SK-N-SH (cell line): ENCODE measurements around the gene MXRA8. TPM values are rescaled to one million over a fixed set of nuclear protein-coding genes. Genes with fewer than 3 reads are reported as not detected.

Source experiments
- CTCF ChIA-PET: fragments of 300-600, 350-600 bp; formaldehyde crosslinking; extraction: SDS; loops from one replicate; lab custom pipeline; 2021; lab: Yijun Ruan, JAX
- POLR2A ChIA-PET: fragments of 350-600 bp; sonication (Branson Sonifier 250); formaldehyde crosslinking; extraction: SDS; loops from one replicate; lab custom pipeline; 2020; ENCODE audit warnings: antibody characterized with exemption, inconsistent platforms; lab: Yijun Ruan, JAX
- DNase-seq: peaks from one replicate; pipeline ENCODE4 v3.0.0; 2012
- H2AFZ ChIP-seq: fragments of 200-600 bp; sonication (generic); 2 replicates; pipeline ENCODE4 v1.8.1; 2016; ENCODE audit warnings: antibody characterized with exemption, mild to moderate bottlenecking, low read depth
- H3F3A ChIP-seq: fragments of 200-600 bp; sonication (generic); replicated peaks from 2 replicates; pipeline ENCODE3; 2016; ENCODE audit warnings: antibody characterized with exemption, mild to moderate bottlenecking; ENCODE audit not compliant: insufficient read depth
- H3K27ac ChIP-seq, 2 experiments: fragments of 200-500 bp in 1 of 2; fragments of 200-600 bp in 1 of 2; sonication (Bioruptor generic) in 1 of 2; sonication (generic), shearing (Covaris generic) in 1 of 2; 2 replicates each; pipeline versions ENCODE4 v1.5.1 to v1.6.1; 2014 to 2016; ENCODE audit warnings: low read depth in 2 of 2, inconsistent platforms in 1 of 2, low read length in 1 of 2, mild to moderate bottlenecking in 1 of 2, mixed read lengths in 1 of 2
- H3K27me3 ChIP-seq: fragments of 200-600 bp; sonication (generic), shearing (Covaris generic); 2 replicates; pipeline ENCODE4 v1.6.1; 2016; ENCODE audit warnings: mixed run types; ENCODE audit not compliant: insufficient read depth
- H3K36me3 ChIP-seq, 2 experiments: fragments of 200-500 bp in 1 of 2; fragments of 200-600 bp in 1 of 2; sonication (Bioruptor generic) in 1 of 2; sonication (generic) in 1 of 2; replicated peaks in 1 of 2; 2 replicates each; pipeline versions ENCODE3 to v1.5.1; 2014 to 2016; ENCODE audit warnings: low read length in 1 of 2, mild to moderate bottlenecking in 1 of 2; ENCODE audit not compliant: insufficient read depth in 2 of 2, control insufficient read depth in 1 of 2
- H3K4me1 ChIP-seq, 2 experiments: fragments of 200-500 bp in 1 of 2; fragments of 200-600 bp in 1 of 2; sonication (Bioruptor generic) in 1 of 2; sonication (generic), shearing (Covaris generic) in 1 of 2; 2 replicates each; pipeline versions ENCODE4 v1.5.1 to v1.6.1; 2014 to 2016; ENCODE audit warnings: low read depth in 1 of 2, low read length in 1 of 2, mixed run types in 1 of 2; ENCODE audit not compliant: insufficient read depth in 2 of 2, control insufficient read depth in 1 of 2
- H3K4me2 ChIP-seq: fragments of 200-600 bp; sonication (generic), shearing (Covaris generic); 2 replicates; pipeline ENCODE4 v1.6.1; 2017; ENCODE audit warnings: mixed run types
- H3K4me3 ChIP-seq, 2 experiments: fragments of 200-500 bp in 1 of 2; fragments of 200-600 bp in 1 of 2; sonication (Bioruptor generic) in 1 of 2; sonication (generic), shearing (Covaris generic) in 1 of 2; 2 replicates each; pipeline versions ENCODE4 v1.5.1 to v1.8.1; 2014 to 2016; ENCODE audit warnings: low read depth in 2 of 2, inconsistent platforms in 1 of 2, low read length in 1 of 2, mild to moderate bottlenecking in 1 of 2, mixed read lengths in 1 of 2, moderate library complexity in 1 of 2
- H3K79me2 ChIP-seq: fragments of 200-600 bp; sonication (generic); 2 replicates; pipeline ENCODE4 v1.8.1; 2017; ENCODE audit warnings: mild to moderate bottlenecking; ENCODE audit not compliant: insufficient read depth
- H3K9ac ChIP-seq: fragments of 200-600 bp; sonication (generic); 2 replicates; pipeline ENCODE4 v1.6.1; 2017; ENCODE audit warnings: mixed run types
- H3K9me2 ChIP-seq: fragments of 200-600 bp; sonication (generic); 2 replicates; pipeline ENCODE4 v1.6.1; 2017; ENCODE audit warnings: mixed run types
- H3K9me3 ChIP-seq: fragments of 200-600 bp; sonication (generic); 2 replicates; pipeline ENCODE4 v1.6.1; 2017; ENCODE audit warnings: mixed run types, mild to moderate bottlenecking, moderate library complexity
- H4K20me1 ChIP-seq: fragments of 200-600 bp; sonication (generic); 2 replicates; pipeline ENCODE4 v1.6.1; 2017; ENCODE audit warnings: mild to moderate bottlenecking, mixed run types; ENCODE audit not compliant: insufficient read depth
- CHD2 ChIP-seq: fragments of 150-350 bp; IDR thresholded peaks from 2 replicates; pipeline ENCODE4 v1.6.1; 2018; ENCODE audit warnings: low read length; ENCODE audit not compliant: partially characterized antibody
- EP300 ChIP-seq, 2 experiments: IDR thresholded peaks; 2 replicates each; pipeline versions ENCODE4 v1.4.0 to v1.6.1; 2012; ENCODE audit warnings: borderline replicate concordance in 1 of 2, low read depth in 1 of 2, low read length in 1 of 2
- FOSL2 ChIP-seq: IDR thresholded peaks from 2 replicates; pipeline ENCODE4 v1.4.0; 2012; ENCODE audit warnings: low read depth, mild to moderate bottlenecking, moderate library complexity, borderline replicate concordance
- FOXJ3 ChIP-seq: sonication (generic); formaldehyde crosslinking; IDR thresholded peaks from 2 replicates; pipeline ENCODE4 v1.5.1; 2020; ENCODE audit warnings: mild to moderate bottlenecking, missing genetic modification reagents
- GABPA ChIP-seq: IDR thresholded peaks from 2 replicates; pipeline ENCODE4 v1.4.0; 2012; ENCODE audit warnings: low read depth, mild to moderate bottlenecking
- JUND ChIP-seq: IDR thresholded peaks from 2 replicates; pipeline ENCODE4 v1.4.0; 2012
- NFIC ChIP-seq: IDR thresholded peaks from 2 replicates; pipeline ENCODE4 v1.4.0; 2012; ENCODE audit warnings: borderline replicate concordance
- RAD21 ChIP-seq: IDR thresholded peaks from 2 replicates; pipeline ENCODE4 v1.6.1; 2012; ENCODE audit warnings: mild to moderate bottlenecking, low read length
- SIN3A ChIP-seq: IDR thresholded peaks from 2 replicates; pipeline ENCODE4 v1.6.1; 2012; ENCODE audit warnings: low read depth, mild to moderate bottlenecking, low read length, moderate library complexity, borderline replicate concordance
- SMC3 ChIP-seq: IDR thresholded peaks from 2 replicates; pipeline ENCODE4 v1.6.1; 2012; ENCODE audit warnings: low read depth, low read length, improper control_type of control experiment
- TCF12 ChIP-seq: IDR thresholded peaks from 2 replicates; pipeline ENCODE4 v1.4.0; 2012
- WGBS: methylation state at CpG from one replicate; pipeline ENCODE4 v1.1.6; 2017; ENCODE audit warnings: low lambda C conversion rate; 5-methylcytosine and 5-hydroxymethylcytosine counted together
- polyA plus RNA-seq, 3 experiments: library from polyadenylated mRNA; depleted of rRNA; stranded (reverse); fragments of >200 nt; gene quantifications; 2 replicates each; pipeline ENCODE4 v1.2.3, GENCODE V29; 2012
- TF ChIP-seq, protein P1 (sequence below): fragments of 150-350 bp; IDR thresholded peaks from 2 replicates; pipeline ENCODE4 v1.6.1; 2016; ENCODE audit warnings: mild to moderate bottlenecking, low read depth, low read length
- TF ChIP-seq, protein P2 (sequence below): IDR thresholded peaks from 2 replicates; pipeline ENCODE4; 2012
- TF ChIP-seq, protein P3 (sequence below): IDR thresholded peaks from 2 replicates; pipeline ENCODE4 v1.4.0; 2012; ENCODE audit warnings: low read depth, borderline replicate concordance
- TF ChIP-seq, protein P4 (sequence below): fragments of 150-350 bp; IDR thresholded peaks from 2 replicates; pipeline ENCODE4 v1.6.1; 2017; ENCODE audit warnings: antibody characterized with exemption, low read length, low read depth, borderline replicate concordance

The MXRA8 gene
- polyA plus RNA-seq, 1 of the 3 experiments (the other 2 are of a cell fraction) = 2.5 TPM

DNA sequence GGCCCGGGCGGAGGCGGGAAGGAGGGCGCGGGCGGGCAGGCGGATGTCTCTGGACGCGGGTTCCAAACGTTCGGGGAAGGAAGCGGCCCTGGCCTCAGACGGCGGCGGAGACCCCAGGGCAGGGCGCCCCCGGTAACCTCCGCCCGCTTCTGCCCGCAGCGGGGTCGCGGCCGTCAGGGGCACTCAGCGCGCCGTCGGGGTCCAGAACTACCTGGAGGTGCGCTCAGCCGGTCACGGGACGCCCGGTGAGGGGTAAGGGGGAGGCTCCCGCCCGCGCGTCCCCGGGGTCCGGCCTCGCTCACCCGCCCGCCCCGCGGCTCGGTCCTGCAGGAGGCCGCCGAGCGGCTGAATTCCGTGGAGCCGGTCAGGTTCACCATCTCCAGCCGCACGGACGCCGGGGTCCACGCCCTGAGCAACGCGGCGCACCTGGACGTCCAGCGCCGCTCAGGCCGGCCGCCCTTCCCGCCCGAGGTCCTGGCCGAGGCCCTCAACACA, 49.6 kb downstream of the MXRA8 start:
- POLR2A ChIA-PET = interaction anchor here (1.2 kb wide), 1 partner anchor 16 kb away, joined by 3 read pairs; no protein-coding TSS in a partner anchor
- no peak for TF ChIP-seq CHD2
- TF ChIP-seq, protein P1, sequence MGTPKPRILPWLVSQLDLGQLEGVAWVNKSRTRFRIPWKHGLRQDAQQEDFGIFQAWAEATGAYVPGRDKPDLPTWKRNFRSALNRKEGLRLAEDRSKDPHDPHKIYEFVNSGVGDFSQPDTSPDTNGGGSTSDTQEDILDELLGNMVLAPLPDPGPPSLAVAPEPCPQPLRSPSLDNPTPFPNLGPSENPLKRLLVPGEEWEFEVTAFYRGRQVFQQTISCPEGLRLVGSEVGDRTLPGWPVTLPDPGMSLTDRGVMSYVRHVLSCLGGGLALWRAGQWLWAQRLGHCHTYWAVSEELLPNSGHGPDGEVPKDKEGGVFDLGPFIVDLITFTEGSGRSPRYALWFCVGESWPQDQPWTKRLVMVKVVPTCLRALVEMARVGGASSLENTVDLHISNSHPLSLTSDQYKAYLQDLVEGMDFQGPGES = no peak
- TF ChIP-seq, protein P2, sequence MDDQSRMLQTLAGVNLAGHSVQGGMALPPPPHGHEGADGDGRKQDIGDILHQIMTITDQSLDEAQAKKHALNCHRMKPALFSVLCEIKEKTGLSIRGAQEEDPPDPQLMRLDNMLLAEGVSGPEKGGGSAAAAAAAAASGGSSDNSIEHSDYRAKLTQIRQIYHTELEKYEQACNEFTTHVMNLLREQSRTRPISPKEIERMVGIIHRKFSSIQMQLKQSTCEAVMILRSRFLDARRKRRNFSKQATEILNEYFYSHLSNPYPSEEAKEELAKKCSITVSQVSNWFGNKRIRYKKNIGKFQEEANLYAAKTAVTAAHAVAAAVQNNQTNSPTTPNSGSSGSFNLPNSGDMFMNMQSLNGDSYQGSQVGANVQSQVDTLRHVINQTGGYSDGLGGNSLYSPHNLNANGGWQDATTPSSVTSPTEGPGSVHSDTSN = no peak
- TF ChIP-seq, protein P3, sequence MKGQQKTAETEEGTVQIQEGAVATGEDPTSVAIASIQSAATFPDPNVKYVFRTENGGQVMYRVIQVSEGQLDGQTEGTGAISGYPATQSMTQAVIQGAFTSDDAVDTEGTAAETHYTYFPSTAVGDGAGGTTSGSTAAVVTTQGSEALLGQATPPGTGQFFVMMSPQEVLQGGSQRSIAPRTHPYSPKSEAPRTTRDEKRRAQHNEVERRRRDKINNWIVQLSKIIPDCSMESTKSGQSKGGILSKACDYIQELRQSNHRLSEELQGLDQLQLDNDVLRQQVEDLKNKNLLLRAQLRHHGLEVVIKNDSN = 0 out of 2 replicates have a peak, but pooled peaks have one; percentile 5

DNA sequence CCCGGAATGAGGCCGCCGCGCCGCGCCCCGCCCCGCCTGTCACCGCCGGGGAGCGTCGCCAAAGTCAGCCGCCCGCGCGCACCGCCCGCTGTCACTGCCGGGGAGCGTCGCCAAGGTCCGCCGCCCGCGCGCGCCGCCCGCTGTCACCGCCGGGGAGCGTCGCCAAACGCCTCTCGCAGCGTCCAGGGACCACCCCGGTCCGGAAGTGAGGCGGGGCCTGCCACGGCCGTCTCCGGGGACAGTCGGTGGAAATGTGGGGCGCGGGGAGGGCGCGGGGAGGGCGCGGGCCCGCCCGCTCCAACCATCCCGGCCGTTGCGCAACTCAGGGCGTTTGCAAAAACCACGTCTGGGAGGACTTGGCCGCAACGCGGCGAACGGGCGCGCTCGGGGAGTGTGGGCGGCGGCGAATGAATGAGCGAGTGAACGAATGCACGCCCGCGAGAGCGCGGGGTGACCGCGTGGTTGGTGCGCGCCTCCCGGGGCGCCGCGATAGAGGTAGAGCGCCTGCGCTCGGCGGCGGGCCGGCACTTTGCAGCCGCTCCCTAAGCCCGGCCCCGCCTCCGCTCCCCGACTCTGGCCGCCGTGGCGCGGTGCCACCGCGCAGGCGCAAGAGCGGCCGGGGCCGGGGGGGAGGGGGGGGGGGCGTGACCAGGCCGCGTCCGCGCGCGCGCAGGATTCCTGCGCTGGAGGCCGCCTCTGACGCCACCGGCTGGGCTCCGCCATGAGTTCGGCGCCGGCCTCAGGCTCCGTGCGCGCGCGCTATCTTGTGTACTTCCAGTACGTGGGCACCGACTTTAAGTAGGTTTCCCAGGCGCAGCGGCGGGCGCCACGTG, 50.2 kb downstream of the MXRA8 start, which contains the start of the genes ACAP3 and PUSL1:
Gene ACAP3, minus strand, starts transcription at position 8 of the 833 bp plus-strand sequence. CDS start 115 bp downstream, outside the sequence.
Gene PUSL1, plus strand, starts transcription at position 675 of the 833 bp plus-strand sequence. Its CDS starts 47 bp downstream, at position 722.
- CTCF ChIA-PET = no interaction called here
- peaks cover 11% of the 10 kb centered on the region; the same call in 1 of the 2 replicates for H4K20me1 ChIP-seq
- TF ChIP-seq FOXJ3 (CRISPR knock-in tag) = no peak
- no peak for TF ChIP-seq RAD21
- TF ChIP-seq, protein P1 = peak; percentile 76
- TF ChIP-seq, protein P3 = no peak
- TF ChIP-seq, protein P4, sequence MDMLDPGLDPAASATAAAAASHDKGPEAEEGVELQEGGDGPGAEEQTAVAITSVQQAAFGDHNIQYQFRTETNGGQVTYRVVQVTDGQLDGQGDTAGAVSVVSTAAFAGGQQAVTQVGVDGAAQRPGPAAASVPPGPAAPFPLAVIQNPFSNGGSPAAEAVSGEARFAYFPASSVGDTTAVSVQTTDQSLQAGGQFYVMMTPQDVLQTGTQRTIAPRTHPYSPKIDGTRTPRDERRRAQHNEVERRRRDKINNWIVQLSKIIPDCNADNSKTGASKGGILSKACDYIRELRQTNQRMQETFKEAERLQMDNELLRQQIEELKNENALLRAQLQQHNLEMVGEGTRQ = no peak
- 0 out of 4 replicates have a peak, but pooled peaks of 1 of the 2 experiments have one; percentile 7 for TF ChIP-seq EP300 (IDR thresholded peaks at IDR 0.05; ENCODE audit: borderline replicate concordance in 1 of 2, low read depth in 1 of 2, low read length in 1 of 2)
- no peak for TF ChIP-seq FOSL2
- TF ChIP-seq NFIC = no peak
- peak; percentile 39; the same call in 1 of the 2 replicates for TF ChIP-seq GABPA
- TF ChIP-seq SMC3 = no peak
- no peak for TF ChIP-seq JUND
- no peak for TF ChIP-seq TCF12
- TF ChIP-seq SIN3A = peak; percentile 62; the same call in 1 of the 2 replicates

More for the DNA sequence above, 49.6 kb downstream of the MXRA8 start:
- peaks cover 0 to 36% of the 10 kb centered on the region in 2 experiments for H3K36me3 ChIP-seq
- H3K9me2 ChIP-seq = no peaks in the 10 kb centered on the region
- H3K9me3 ChIP-seq = no peaks in the 10 kb centered on the region
- 0% methylated on average over 12 of the region's 66 CpGs for WGBS
- H3K4me3 ChIP-seq = peak overlapping the region; percentile 66 to 85
- no peaks in the 10 kb centered on the region for H3F3A ChIP-seq
- CTCF ChIA-PET = no interaction called here
- DNase-seq = peak; percentile 71
- H2AFZ ChIP-seq = no peak overlapping the region
- peak overlapping the region; percentile 62 to 82; a peak in 3 of 4 replicates for H3K27ac ChIP-seq
- peaks cover 13 to 41% of the 10 kb centered on the region in 2 experiments; a peak in 2 of 4 replicates for H3K4me1 ChIP-seq
- H4K20me1 ChIP-seq = peaks cover 15% of the 10 kb centered on the region; the same call in 1 of the 2 replicates
- H3K27me3 ChIP-seq = no peaks in the 10 kb centered on the region
- peaks cover 35% of the 10 kb centered on the region for H3K79me2 ChIP-seq
- H3K4me2 ChIP-seq = peak overlapping the region; percentile 87
- H3K9ac ChIP-seq = peak overlapping the region; percentile 74

More for the DNA sequence above, 50.2 kb downstream of the MXRA8 start, which contains the start of the genes ACAP3 and PUSL1:
- H3F3A ChIP-seq = no peaks in the 10 kb centered on the region
- no peak within 1 kb of the TSS for H2AFZ ChIP-seq
- no peaks in the 10 kb centered on the region for H3K27me3 ChIP-seq
- H3K4me1 ChIP-seq = peaks cover 13 to 48% of the 10 kb centered on the region in 2 experiments; a peak in 2 of 4 replicates
- peak within 1 kb of the TSS; percentile 74 for H3K9ac ChIP-seq
- 1% methylated on average over 16 of the region's 131 CpGs for WGBS
- peaks cover 35% of the 10 kb centered on the region for H3K79me2 ChIP-seq
- H3K4me2 ChIP-seq = peak within 1 kb of the TSS; percentile 95
- POLR2A ChIA-PET = no interaction called here
- H3K36me3 ChIP-seq = peaks cover 0 to 30% of the 10 kb centered on the region in 2 experiments
- H3K9me3 ChIP-seq = no peaks in the 10 kb centered on the region
- DNase-seq = peak; percentile 98
- no peaks in the 10 kb centered on the region for H3K9me2 ChIP-seq
- H3K27ac ChIP-seq = peak within 1 kb of the TSS; percentile 72 to 97
- peak within 1 kb of the TSS; percentile 73 to 91 for H3K4me3 ChIP-seq
